LNCaP clone FGC (cell line): ENCODE measurements around the gene PTPRG.

Experiments used
- DNase-seq: peaks from one replicate; pipeline ENCODE4 v3.0.0-alpha.2; 2011; ENCODE audit warnings: low read depth
- H3K4me3 ChIP-seq: 2 replicates; pipeline ENCODE4 v1.5.1; 2011; ENCODE audit warnings: mild to moderate bottlenecking, low read depth, low read length, control low read depth
- TF ChIP-seq, protein P1 (sequence below): IDR thresholded peaks from 2 replicates; pipeline ENCODE4 v1.5.1; 2012; ENCODE audit warnings: mild to moderate bottlenecking; ENCODE audit not compliant: control insufficient read depth, insufficient read depth; ENCODE audit errors: extremely low read depth

PTPRG gene

GRCh38 chr3:62090066-62090465, 528.7 kb downstream of the PTPRG start:
- DNase-seq = no peak
- TF ChIP-seq, protein P1, sequence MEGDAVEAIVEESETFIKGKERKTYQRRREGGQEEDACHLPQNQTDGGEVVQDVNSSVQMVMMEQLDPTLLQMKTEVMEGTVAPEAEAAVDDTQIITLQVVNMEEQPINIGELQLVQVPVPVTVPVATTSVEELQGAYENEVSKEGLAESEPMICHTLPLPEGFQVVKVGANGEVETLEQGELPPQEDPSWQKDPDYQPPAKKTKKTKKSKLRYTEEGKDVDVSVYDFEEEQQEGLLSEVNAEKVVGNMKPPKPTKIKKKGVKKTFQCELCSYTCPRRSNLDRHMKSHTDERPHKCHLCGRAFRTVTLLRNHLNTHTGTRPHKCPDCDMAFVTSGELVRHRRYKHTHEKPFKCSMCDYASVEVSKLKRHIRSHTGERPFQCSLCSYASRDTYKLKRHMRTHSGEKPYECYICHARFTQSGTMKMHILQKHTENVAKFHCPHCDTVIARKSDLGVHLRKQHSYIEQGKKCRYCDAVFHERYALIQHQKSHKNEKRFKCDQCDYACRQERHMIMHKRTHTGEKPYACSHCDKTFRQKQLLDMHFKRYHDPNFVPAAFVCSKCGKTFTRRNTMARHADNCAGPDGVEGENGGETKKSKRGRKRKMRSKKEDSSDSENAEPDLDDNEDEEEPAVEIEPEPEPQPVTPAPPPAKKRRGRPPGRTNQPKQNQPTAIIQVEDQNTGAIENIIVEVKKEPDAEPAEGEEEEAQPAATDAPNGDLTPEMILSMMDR = no peak
- no peak overlapping the region for H3K4me3 ChIP-seq

DNA sequence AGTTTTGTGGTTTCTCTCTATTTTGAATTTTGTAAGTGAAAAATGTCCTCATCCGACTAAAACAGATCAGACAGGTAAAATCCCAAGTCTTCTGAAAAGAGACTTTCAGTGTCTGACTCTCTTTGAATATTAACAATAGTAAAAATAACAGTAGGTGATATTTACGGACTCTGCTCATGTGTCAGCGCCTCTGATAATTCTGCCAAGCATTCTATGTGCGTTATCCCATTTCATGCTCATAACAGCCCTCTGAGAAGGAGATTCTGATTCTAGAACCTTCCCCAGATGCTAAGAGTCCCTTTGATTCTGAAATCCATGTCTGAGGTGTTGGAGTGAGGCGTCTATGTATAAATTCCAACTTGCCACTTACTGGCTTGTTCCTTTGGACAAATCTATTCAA, 529.1 kb downstream of the PTPRG start:
- TF ChIP-seq, protein P1 = no peak
- no peak overlapping the region for H3K4me3 ChIP-seq
- DNase-seq = no peak

- no peak overlapping the region for H3K4me3 ChIP-seq
- TF ChIP-seq, protein P1 = no peak
- no peak for DNase-seq
Measured at GRCh38 chr3:62093025-62093424, 531.7 kb downstream of the PTPRG start.

GRCh38 chr3:62094461-62094860, 533.1 kb downstream of the PTPRG start:
- H3K4me3 ChIP-seq = no peak overlapping the region
- TF ChIP-seq, protein P1 = no peak
- DNase-seq = no peak

- TF ChIP-seq, protein P1 = no peak
- DNase-seq = no peak
- no peak overlapping the region for H3K4me3 ChIP-seq
Measured at GRCh38 chr3:62095080-62095479, 533.7 kb downstream of the PTPRG start.

- DNase-seq = no peak
- TF ChIP-seq, protein P1 = no peak
- H3K4me3 ChIP-seq = no peak overlapping the region
Measured at GRCh38 chr3:62095756-62096155, 534.4 kb downstream of the PTPRG start.

- TF ChIP-seq, protein P1 = no peak
- peak; percentile 22 for DNase-seq
- H3K4me3 ChIP-seq = no peak overlapping the region
Measured at GRCh38 chr3:62096521-62096920, 535.1 kb downstream of the PTPRG start.
